GM21576 (cell line): ENCODE results near the gene HOXA6.

Experiments
- ATAC-seq: cut with Tn5 transposase; IDR thresholded peaks from one replicate; pipeline ENCODE4 v1.9.1; 2021; ENCODE audit warnings: mild to moderate bottlenecking, moderate library complexity; ENCODE audit not compliant: unreplicated experiment

HOXA6 gene

DNA sequence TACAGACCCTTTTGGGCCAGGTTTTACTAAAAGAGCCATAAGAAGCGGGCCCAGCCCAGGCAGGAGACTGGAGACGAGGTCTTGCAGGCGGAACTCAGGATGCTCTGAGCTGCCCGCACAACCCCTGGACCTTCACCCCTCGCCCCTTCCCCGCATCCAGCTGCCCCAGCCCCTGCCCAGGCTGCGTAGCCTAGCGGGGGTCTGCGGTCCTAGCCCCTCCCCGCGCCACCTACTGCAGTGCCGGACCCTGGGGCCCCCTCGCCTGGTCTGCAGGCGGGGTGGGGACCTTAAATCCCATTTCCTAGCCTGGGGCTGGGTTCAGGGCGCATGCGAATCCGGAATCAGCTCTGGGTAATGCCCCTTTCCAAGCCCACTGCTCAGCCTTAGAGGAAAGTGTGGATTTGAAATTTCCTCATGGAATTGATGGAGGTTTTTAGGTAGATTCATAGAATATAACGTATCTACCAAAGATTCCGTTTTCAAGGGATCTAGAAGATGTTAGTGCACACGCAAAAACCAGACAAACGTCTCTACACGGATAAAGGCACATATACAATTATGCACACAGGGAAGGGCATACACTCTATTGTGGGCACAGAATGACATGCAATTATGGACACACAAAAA, 5.4 kb upstream of the HOXA6 start:
- no peak for ATAC-seq

DNA sequence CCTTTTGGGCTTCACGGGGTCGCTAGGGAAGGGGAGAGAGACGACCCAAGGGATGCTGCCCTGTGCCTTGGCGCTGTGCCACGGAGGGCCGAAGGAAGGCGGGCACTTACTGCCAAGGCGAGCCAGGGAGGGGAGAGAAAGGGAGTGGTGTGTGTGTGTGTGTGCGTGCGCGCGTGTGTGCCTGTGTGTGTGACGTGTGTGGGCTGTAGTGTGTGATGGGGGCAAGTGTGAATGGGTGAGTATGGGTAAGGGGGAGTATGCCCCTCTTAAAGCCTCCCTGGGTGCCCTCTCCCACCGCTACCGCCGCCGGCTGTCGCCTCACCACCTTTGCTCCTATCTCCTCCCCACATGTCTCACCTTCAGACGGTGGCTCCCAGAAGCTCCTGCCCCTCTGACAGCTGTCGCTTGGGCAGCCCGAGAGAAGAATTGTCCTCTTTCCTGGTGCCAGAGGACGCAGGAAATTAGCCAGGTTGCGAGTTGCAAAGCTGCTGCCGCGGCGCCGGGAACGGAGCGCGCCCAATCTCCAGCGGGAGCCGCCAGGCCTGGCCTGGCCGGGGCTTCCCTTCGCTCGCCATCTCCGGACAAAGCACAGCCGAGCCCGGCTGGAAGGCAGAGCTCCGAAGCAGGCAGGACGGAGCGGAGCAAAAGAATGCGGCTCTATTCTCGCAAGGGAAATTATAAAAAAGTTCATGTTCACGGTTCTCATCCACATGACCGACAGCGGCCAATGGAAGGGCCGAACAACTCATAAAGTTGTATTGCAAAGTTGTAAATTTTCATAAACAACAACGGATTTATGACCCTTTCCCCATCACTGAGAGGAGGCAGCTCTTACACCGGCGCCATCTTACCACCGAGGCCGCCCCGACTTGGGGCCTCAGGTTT, 4.6 kb upstream of the HOXA6 start, which contains the start of gene HOXA3:
Gene HOXA3 (minus strand): TSS at position 653 of the 885 bp plus-strand sequence. CDS start 41,943 bp downstream, outside the sequence.
- no peak for ATAC-seq

DNA sequence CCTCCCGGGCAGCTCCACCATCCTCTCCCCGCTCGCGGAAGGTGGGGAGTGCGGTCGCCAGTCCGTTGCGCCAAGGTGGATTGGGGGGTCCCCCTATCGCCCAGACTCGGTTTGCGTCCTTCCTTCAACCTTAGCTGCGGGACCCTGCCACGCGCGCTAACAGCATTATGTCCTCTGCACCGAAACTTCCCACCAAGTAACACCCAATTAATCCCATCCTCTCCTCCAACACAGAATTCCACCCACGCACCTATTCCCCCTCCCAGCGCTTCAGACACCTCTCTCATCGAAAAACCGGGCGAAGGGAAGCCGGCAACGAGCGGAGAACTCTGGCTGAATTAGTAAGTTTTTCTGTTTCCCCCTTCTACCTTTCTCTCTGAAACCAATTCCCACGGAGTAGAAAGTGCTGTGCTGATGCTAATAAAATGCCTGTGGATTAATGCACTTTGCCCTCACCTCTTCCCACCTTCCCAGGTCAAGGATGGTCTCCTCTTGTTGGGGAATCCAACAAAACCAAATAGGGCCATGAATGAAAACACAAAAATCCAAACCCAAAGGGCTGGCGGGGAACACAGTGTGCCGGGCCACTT, 3.9 kb upstream of the HOXA6 start:
- no peak for ATAC-seq

DNA sequence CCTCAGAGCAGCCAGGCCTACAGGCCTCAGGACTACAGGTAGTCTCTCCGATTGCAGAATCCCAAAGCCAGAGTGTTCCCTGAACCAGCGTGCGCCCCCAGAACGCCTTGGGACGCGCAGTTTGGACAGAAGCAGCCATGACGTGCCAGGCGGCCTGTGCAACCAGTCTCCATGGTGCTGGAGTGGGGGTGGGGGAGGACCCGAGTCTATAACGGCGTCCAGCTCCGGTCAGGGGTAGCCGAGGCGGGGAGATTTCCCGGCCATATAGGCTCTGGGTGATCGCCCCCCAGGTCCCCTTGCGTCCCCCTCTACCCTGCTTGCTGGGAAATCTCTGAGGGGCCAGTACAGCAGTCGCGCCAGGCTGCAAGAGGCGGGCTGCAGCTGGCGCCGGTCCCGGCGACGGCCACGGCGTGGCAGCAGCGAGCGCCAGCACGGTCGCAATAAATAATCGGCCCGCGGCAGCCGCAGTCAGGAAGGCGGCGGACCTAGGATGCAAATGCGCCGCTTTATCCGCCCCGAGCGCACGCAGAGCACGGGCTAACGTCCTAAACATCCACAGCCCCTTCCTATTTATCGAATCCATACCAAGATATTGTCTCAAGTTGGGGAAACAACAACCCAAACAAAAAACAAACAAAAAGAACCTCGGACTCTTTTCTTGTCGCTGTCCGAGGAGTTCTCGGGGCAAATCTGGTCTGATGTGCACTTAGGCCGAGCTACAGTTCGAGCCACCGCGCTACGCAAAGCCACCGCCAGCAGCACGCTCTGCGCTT, 3.2 kb upstream of the HOXA6 start:
- peak; percentile 57 for ATAC-seq

DNA sequence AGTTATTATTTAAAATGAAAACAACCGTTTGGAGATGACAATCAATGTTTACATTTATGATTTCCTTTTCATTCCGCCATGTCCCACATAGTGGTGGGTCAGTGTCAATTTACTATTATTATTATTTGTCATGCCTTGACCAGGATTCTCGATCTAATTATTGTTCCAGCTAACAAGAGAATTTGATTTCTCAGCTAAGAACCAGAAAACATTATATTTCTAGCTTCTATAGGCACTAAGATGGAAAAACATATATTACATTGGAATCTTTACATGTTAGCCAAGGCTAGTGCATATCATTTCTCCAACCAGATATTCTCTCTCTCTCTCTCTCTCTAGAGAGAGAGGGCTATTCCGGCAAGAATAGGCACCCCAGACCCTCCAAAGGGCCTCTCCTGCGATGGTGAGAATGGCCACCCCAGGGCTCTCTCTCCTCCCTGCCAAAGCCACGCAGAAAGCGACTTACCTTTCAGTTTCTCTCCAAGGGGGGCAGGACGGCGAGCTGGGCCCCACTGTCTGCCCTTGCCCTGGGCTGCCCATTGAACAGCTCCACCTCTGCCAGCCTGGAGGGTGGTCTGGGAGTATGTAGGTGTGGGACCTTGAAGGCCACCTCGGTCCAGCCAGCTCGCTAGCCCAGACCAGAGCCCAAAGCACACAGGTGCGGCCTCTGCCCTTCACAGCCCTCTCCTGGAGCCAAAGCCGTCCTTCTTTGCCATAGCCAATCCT, 2.4 kb upstream of the HOXA6 start:
- no peak for ATAC-seq

DNA sequence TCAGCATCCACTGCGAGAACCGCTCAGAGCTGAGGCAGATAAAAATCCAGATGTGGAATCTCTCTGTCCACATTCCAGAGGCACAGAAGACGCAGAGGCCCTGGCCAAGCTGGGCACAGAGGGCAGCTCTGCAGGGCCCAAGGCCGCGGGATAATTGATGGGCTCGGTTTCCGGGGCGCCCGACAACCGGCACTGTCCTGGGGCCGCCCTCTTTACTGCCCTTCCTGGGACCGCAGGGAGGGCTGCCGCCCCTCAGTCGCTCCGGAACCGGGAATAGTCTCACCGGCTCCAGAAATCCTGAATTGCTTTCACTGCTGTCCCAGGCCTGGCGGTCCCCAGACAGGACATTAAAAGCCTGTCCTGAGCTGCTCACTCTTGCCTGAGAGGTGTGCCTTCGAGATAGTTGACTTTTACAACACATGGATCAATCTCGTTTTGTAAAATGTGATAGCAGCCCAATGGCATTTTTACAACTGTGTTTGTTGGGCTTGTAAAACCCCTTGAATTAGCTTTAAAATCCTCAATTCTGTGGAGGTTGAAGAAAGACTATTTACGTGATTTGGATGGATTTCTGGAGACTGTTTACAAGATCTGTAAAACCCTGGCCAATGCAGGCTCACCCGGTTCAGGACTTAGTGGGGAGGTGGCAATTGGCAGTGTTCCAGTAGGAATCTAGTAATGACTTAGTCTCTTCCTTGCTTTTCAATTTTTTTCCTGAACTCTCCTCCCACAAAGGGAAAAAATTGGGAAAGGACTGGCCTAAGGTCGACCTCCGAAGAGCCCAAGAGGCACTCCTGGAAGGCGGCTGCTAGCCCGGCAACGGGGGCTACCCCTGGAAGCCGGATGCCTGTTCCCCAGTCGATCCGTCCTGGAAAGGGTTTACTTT, 1.4 kb upstream of the HOXA6 start:
- no peak for ATAC-seq

DNA sequence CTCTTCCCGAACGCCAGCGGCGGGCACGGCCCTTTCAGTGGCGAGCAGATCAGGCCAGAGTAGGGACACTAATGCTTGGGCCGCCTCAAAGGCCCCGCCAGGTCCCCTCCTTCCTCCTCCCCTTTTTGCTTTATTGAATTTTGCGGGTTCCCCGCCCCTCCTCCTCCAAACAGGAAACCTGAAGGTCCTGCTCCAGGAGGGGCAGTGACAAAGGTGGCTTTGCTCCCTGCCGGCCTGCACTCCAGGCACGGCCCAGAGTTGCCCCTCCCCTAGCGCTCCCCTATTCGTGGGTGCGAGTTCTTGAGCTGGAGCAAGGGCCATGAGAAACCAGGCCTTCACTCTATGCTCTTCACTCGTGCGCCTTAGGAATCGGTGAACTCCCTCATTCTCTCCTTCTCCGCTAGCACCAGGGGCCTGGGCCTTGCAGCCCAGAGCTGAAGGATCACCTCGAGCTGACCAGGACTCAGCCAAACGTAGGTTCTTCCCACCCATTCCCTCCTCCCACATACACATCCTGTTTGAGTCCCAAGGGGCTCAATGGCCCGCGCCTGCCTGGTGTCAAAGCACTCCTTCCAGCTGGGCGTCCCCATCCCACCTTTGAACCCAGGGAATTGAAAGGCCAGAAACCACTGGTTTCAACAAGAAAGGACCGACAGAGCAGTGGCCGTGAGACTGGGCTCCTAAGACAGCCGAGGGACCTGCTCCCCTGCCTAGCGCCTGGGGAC, 619 bp upstream of the HOXA6 start:
- ATAC-seq, result no peak

DNA sequence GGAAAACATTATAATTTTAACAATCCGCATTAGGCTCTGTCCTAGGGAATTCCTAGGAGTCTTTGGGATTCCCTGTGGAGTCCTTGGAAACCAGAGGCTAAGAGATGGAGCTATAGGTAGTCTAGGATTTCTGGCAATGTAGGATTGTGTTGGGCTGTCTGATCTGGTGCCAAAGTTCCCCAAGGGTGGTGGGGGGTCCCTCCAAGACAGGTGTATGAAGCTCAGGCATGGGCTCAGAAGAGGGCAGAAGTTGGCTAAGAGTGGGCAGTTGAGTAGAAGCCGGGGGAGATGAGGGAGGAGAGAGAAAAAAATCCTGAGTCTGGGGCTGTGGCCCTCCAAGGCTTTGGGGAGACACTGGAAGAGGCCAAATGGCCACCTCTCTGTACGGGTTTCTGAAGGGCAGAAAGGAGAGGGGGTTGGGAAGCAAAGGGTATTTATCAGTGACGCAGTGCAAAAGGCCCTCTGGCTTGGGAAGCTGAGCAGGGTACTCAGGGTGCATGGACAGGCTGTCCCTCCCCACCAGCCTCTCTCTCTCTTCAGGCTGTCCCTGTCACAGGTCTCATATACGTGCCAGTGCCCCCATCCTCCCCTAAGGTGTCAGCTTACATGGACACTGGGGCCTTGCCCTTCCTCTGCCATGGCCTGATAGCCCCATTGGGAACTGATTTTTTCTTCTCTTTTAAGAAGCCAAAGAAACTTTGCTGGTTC, 929 bp downstream of the HOXA6 start:
- ATAC-seq, result no peak

DNA sequence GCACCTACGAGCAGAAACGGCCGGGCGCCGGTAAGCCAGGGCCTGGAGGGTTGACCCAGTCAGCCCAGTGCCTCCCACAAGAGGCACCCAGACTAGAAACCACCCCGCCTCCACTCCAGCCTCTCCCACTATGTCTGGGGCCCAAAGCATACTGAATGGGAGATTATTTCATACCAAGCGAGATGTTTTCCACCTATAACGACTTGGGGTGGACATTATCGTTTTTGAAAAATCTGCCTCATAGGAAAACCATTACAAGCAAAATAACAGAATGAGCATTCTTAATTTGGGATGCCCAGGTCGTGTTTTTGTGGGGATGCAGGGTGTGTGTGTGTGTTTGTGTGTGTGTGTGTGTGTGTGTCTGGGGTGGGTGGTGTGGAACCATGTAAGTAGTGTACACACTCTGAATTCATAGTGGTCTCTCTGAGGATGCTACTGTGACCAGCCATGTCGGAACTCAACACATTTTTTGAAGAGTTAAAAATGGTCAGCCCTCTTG, 1.6 kb downstream of the HOXA6 start:
- no peak for ATAC-seq

DNA sequence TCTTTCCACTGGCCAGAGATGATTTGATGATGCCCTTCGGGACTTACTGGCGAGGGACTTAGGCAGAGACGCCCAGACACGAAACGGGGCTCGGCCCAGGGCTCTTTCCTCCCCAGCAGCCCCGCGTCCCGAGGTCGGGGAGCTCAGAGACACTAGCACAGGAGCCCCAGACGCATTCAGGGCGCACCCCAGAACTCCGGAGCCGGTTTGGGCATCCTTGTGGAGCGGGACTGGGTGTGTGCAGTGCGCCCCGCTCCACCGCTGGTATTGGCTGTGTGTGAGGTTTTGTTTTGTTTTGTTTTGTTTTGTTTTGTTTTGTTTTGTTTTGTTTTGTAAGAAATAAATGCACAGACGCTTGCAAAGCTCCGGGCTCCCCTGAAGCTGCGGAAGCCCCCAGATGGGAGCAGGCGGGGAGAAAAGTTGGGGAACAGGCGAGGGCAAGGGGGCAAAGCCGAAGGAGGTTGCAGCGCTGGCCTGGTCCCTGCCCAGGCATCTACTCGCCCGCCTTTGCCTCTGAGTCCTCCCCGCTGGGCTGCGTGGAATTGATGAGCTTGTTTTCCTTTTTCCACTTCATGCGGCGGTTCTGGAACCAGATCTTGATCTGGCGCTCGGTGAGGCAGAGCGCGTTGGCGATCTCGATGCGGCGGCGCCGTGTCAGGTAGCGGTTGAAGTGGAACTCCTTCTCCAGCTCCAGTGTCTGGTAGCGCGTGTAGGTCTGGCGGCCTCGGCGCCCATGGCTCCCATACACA, 2.2 kb downstream of the HOXA6 start:
- ATAC-seq, result no peak

DNA sequence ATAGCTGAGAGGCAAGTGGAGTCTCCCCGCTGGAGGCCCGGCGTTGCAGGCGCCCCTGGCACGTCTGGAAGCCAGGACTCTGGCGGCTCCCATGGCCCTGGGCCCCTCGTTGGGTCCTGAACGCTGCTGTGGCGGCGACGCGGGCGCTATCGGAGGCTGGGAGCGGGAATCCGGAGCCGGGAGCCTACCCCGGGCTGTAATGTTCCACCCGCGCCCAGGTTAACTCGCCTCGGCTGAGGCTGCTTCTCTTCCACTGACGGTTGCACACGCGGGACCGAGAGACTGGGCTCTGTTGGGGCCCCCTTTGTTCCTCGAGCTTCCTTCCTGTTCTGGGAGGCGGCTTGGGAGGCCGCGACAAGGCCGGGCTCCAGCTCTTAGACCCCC, 2.8 kb downstream of the HOXA6 start:
- no peak for ATAC-seq

DNA sequence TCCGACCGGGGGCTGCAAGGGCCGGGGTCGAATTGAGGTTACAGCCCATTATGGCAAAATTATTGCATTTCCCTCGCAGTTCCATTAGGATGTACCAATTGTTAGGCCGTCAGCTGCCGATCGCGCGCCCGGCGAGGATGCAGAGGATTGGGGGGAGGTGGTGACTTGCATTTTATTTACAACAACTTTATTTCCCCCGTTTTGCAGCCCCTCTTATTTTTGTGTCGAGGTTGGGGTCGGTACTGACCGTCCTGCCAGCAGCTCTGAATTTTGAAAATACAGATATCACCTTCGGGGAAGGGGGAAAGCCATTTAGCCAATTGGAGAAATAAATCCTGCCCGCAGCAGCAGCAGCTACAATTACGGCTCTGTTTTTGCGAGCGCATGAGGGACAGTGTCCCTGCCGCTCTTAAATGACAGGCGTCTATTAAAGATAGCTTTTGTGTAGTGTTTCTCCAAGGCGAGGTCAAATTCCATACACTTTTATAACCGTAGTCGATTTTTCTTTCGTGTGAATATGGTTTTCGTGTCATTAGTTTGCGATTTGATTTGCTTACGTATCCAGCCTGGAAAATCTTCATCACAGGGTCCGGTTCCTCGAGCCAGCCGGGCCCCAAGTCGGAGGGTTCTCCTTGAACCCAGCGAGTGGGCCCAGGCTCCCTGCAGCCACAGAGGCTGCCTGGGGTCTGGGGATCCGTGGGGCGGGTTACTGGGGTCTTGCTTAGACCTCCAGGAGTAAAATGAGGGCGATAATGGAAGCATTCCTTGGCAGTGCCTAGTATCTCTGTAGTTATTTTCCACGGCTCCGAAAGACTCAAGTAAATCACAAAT, 3.4 kb downstream of the HOXA6 start:
- ATAC-seq, result no peak

DNA sequence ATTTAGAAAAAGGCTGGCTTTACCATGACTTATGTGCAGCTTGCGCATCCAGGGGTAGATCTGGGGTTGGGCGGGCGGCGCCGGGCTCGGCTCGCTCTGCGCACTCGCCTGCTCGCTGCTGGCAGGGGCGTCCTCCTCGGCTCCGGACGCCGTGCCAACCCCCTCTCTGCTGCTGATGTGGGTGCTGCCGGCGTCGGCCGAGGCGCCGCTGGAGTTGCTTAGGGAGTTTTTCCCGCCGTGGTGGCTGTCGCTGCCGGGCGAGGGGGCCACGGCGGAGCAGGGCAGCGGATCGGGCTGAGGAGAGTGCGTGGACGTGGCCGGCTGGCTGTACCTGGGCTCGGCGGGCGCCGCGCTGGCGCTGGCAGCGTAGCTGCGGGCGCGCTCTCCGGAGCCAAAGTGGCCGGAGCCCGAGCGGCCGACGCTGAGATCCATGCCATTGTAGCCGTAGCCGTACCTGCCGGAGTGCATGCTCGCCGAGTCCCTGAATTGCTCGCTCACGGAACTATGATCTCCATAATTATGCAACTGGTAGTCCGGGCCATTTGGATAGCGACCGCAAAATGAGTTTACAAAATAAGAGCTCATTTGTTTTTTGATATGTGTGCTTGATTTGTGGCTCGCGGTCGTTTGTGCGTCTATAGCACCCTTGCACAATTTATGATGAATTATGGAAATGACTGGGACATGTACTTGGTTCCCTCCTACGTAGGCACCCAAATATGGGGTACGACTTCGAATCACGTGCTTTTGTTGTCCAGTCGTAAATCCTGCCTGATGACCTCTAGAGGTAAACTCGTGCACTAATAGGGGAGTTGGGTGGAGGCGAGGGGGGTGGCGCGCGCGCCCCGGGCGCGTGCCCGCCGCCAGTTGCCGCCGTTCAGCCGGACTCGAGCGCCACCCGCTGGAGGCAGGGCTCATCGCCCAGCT, 4.3 kb downstream of the HOXA6 start, which contains the start of gene HOXA5:
Gene HOXA5 (minus strand): TSS at position 659 of the 927 bp plus-strand sequence. CDS start 74 bp downstream, at position 585.
- no peak for ATAC-seq

DNA sequence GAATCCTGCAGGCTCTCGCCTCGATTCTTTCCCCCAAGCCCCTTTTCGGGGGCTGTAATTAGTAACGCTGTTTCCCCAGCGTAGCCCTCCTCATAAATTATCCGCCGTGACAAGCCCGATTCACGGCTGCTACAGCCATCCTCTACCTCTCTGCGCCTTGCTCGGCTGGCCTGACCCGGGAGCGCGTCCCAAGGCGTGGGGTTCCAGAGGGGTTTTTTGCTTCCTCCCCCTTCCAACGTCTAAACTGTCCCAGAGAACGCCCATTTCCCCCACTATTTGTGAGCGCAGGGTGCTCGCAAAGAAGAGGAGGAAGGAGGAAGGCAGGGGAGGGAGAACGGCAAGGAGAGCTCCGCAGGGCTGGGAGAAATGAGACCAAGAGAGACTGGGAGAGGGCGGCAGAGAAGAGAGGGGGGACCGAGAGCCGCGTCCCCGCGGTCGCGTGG, 5.0 kb downstream of the HOXA6 start:
- ATAC-seq, result no peak

DNA sequence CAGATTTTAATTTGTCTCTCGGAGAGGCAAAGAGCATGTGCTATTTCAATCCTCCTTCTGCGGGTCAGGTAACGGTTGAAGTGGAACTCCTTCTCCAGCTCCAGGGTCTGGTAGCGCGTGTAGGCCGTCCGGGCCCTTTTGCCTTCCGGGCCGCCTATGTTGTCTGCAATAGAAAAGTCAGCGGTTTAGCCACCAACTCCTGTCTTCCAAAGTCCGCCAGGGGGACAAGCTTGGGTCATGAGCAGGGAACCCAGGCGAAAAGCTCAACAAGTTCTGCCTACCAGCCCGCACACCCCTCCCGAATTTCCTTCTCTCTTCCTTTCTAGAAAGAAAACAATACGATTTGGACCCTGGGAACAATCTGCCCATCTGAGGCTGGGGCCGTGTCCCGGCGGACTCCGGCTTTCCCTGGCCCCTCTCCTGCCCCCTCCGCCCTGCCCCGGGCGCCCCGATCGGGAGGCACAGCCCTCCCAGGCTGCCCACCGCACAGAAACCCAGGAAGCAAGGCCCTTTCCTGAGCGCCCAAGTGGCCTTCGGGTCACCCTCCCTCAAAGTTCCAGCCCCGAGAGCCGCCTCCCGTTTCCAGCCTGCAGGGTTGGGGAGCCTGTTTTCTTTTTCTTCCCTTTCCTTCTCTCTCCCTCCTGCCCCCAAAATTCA, 5.5 kb downstream of the HOXA6 start:
- ATAC-seq, result no peak
